HG03520 (cell line): ENCODE data around the gene MYOM3.

ENCODE experiments used
- ATAC-seq: cut with Tn5 transposase; IDR thresholded peaks from one replicate; pipeline ENCODE4 v1.9.1; 2021; ENCODE audit warnings: mild to moderate bottlenecking, moderate library complexity; ENCODE audit not compliant: unreplicated experiment

The MYOM3 gene

DNA sequence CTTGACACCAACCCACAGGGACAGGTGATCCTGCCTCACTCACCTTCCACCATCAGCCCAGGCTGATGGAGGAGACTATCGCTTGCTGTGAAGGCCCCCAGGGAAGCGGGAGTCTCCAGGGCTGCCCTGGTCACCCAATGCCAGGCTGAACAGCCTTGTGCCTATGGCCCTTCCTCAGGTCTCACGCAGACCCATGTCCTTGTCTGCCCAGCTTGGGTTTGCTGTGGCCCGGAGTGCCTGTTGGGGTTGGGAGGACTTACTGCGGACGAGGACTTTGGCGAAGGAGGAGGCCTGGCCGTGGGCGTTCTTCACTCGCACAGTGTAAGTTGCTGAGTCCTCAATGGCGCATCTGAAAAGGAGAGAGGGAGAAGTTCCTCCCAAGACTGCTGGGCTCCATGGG, 14.3 kb downstream of the MYOM3 start:
- ATAC-seq: no peak

DNA sequence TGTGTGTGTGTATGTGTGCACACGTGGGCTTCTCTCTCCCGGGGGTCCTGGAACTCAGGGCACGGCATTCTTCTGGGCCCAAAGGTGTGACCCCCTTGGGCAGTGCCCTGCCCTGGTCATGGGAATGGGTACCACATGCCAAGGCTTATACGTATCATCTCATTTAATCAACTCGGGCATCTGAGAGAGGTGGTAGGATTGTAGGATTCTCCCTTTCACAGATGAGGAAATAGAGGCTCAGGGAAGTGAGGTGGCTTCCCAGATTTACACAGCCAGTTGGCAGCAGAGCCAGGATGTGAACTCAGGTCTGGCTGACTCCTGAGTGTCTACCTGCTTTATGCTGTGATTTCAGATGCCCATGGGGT, 15.2 kb downstream of the MYOM3 start:
- ATAC-seq: no peak

DNA sequence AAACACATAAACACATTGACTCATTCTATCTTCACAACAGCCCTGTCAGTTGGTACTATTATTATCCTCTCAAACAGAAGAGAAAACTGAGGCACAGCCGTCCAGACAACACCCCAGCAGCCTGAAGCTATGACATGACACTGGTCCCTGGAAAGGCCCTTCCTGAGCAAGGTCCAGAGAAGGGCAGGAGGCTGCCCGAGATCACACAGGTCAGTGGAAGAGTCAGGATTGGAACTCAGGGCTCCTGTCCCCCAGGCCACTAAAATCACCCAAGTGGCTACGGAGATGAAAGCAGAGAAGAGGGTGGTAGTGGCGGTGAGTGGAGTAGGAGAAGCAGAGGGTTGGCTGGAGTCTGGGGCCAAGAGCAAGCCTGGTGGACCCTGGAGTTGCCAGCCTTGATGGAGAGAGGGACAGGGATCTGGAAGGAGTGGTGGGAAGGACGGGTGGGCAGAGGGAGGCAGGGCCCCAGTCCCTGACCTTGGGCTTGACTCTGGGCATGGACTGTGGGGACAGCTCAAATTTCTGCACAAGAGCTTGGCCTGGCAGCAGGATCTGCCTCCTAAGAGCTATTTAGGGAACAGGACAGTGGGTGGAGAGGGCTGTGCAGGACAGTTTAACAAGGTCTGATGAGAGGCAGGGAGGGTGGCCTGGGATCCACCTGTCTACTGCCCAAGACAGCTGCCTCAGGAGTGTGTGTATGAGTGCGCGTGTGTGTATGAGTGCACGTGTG, 15.8 kb downstream of the MYOM3 start:
- no peak for ATAC-seq

DNA sequence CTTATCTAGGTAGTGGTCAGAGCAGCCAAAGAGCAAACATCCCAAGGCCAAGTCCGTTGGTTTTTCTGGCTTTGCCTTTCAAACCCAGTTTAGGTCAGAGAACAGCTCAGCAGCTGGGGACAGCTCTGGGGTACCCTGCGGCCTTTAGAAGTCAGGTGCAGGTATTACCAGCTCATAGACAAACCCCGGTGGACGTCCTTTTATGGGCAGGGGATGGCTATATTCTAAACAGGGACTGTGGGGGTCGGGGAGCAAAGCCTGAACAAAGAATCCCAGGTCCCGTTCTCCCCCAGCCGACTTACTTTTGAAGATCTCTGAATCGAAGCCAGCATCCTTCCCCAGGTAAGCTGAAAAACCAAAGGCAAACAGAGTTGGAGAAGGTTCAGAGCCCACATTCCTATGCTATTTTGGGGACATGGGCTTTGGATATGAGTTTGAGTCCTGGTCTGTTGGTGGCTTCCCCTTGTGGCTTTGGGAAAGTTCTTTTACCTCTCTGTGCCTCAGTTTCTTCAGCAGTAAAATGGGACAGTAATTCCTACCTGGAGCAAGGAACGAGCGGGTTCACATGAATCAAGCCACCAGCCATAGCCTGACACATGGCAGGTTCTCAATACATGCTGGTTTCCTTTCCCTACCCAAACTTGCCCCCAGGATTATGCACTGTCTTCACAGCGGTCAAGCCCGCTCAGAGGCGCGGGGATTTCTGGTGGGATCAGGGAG, 16.6 kb downstream of the MYOM3 start:
- no peak for ATAC-seq

DNA sequence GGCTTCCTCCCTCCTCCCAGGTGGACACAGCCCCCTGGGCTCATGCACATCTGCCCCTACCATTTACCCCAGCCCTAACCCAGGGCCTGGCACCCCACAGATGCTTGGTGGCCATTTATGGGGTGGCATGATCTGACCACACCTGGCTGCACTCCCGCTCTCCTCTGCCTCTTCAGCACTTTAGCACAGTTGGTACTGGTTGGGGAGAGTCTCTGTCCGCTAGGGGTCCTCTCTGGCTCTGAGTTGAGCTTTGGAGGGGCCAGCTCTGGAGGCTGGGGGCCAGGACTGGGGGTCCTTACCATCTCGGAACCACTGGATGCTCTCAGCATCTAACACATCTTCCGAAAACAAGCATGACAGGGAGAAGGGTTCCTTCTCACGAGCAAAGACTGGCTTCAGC, 17.4 kb downstream of the MYOM3 start:
- no peak for ATAC-seq

DNA sequence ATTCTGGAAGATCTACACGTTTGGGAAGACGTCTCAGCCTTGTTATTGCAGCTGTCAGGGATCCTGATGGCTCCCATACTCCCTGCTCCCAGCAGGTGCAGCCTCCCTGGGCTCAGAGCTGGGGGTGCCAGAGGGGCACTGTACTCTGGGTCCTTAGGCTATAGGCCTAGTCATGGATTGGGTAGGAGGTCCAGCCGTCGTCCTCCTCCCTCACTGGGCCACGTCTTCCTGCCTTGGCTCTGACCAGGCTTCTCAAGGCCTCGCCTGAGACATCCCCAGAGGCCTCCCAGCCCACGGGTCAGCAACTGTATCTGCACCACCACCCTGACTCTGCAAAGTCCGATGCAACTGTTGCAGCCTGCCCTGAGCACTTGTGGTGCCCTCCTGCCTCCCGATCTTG, 18.2 kb downstream of the MYOM3 start:
- no peak for ATAC-seq

DNA sequence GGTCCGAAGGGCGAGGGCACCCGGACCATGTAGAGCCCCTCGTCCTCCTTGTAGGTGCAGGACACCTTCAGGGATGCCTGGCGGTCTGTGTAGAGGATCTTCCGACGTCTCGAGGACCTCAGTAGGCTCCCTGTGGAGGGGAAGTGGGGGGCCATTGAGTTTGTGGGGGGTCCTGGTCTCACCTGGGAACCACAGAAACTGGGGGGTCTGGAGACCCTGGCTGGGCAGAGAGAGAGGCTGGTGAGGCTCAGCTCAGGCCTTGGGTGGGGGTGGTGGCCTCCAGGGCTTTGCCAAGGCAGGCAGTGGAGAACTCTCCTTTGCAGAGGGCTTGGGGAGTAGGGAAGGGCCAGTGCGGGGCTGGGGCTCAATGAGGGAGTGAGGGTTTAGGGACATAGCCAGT, 19.0 kb downstream of the MYOM3 start:
- ATAC-seq: no peak

DNA sequence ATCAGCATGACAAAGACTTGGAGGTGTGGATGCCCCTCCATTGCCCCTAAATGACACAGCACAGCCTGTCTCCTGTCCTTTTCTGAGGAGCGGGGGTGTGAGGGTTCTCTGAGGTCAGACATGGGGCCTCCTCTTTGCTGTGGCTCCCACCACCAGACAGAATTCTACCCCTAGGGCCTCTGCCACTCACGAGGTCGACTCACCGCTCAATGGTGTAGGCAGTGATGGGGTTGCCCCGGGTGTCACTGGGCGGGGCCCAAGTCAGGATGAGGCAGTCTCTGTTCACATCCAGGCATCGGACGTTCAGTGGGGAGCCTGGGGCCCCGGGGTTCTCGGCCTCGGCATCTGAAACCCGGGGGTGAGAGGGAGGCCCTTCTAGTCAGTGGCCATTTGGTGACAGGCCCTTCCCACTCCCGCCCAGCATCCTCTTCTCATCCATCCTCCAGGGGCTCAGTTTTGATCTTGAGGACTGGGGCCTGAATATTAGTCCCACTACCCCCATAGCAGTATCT, 19.9 kb downstream of the MYOM3 start:
- ATAC-seq: no peak

DNA sequence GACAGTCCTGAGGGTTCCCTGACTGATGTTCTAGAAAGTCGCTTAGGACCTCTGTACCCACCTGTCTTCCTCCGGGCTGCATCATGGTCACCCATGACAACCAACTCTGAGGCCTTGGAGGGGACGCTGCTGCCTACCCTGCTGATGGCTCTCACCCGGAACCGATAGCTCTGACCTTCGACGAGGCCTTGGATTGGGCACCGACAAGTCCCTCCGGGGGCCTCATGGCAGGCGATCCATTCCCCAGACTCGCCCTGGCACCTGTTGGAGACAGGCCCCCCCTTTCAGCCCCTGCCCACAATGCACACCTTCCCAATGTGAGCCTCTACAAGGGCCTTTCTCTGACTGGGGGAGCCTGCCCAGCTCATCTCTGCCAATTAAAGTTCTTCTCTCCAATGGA, 21.2 kb downstream of the MYOM3 start:
- ATAC-seq: no peak

DNA sequence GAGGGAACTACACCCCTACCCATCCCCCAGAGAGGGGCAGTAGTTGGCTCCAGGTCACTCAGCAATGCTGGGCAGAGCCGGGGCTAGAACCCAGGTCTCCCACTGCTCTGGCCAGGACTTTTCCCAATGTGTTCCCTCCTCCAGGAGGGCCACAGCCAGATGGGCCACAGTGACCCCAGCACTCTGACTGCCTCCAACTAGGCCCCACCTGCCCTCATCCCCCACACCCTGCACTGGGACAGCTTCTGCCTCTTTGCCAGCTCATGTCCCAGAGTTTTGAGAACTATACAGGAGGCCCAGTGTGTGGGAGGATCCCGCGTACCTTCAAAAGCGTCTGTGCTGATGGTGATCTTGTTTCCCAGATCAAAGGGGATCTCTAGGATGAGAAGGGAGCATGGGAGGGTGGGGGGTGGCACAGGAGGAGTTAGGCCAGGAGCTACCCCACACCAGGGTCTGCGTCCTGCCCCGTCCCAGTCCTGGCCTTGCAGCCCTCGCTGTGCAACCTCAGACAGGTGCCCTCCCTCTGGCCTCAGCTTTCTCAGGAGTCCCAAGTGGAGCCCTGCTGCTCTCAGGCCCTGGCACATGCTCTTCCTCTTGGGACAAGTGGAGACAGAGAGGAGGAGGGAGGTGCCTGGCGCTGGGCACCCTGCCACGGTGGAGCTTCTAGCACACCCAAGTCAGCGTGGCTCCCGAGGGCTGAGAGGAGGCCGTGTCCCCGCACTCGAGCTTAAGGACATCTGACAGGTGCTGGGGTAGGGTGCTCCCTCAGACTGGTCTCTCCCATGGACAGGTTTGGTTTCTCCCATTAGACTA, 22.0 kb downstream of the MYOM3 start:
- no peak for ATAC-seq

DNA sequence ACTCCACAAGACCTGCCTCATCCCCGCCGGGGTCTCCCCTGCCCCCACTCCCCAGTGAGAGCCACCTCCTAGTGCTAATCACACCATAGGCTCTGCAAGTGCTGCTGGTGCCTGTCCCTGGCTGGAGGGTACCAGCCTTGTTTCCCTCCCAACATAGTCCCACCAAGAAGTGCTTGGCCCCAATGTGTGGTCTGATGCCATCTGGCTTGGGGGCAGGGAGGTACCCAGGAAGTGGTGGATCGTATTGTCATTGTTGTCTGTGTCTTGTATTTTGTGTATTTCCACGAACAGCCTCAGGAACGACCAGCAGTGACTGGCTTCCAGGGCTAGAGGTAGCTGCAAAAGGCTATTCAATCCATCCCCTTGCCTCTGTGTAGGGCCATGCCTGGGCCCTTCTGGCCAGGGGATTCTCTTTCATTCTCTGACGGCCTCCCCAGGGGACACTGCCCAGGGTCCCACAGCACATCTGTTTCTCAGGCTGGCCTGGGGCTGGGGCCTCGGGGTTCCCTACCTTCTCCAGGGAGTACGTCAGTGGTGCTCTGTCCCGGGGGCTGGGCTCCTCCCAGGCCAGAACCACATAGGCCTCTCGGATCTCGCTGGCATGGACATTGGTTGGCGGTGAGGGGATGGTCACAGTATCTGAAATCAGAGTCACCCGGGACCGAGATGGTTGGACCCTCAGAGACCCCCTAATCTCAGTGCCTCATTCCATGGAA, 22.8 kb downstream of the MYOM3 start:
- ATAC-seq: no peak

DNA sequence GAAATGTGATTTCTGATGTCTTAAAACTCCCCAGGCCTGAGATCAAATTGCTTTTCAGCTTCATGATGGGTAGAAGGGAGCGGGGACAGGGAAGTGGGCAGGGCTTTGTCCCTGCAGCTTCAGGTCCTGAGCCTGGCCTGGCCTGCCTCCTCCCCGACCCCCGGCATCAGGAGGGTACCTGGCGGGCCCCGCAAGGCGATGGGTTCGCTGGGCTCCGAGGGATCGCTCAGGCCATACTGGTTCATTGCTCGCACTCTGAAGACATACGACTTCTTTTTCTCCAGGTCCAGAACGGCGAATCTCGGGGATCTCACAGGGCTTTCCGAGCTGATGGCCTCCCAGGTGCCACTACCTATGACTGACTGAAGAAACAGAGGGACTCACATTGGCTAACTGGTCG, 25.5 kb downstream of the MYOM3 start:
- no peak for ATAC-seq

DNA sequence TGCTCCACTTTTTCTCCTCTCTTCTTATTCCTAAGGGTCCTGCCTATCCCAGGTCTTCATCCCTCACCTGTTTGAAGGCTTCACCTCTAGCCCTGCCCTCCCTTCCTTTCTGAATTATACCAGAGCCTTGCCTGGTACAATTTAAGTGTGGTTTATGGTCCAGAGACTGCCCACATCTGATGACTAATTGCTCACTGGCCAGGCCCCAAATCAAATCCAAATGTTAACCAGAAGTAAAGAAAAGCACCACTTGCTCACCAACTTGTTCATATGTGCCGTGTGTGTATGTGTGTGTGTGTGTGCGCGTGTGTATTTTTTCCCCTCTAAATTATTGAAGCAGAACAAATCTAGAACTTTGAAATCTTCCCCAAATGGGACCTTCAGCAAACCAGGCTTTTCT, 26.4 kb downstream of the MYOM3 start:
- ATAC-seq: no peak

DNA sequence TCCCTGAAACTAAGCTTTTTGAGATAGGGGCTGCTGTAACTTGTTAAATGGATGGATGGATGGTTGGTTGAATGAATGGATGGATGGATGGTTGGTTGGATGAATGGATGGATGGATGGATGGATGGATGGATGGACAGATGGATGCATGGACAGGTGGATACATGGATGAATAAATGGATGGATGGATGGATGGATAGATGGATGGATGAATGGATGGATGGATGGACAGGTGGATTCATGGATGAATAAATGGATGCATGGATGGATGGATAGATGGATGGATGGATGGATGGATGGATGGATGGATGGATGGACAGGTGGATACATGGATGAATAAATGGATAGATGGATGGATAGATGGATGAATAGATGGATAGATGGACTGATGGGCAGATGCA, 26.9 kb downstream of the MYOM3 start:
- ATAC-seq: no peak

DNA sequence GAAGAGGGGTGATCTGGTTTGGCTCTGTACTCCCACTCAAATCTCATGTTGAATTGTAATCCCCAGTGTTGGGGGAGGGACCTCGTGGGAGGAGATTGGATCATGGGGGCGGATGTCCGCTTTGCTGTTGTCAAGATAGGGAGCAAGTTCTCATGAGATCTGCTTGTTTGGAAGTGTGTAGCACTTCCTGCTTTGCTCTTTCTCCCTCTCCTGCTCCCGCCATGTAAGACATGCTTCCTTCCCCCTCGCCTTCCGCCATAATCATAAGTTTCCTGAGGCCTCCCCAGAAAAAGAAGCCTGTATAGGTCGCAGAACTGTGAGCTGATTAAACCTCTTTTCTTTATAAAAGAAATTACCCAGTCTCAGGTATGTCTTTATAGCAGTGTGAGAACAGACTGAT, 27.9 kb downstream of the MYOM3 start:
- ATAC-seq: no peak

DNA sequence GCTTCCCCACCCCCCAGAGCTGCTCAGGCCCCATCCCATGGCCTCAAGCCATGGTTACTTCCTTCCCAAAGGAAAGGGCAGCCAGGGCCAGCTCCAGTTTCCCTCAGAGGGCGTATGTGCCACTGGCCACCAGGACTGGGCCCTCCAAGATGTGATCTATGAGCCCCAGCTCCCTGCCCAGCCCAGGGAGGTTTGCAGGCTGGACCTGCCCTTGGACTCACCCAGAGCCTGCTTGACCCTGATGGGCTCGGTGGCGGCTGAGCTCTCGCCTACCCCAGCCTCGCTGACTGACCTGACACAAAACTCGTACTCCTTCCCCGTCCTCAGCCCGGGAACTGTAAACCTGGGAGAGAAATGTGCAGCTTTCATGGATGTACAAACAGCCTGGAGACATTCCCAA, 29.6 kb downstream of the MYOM3 start:
- ATAC-seq: no peak

DNA sequence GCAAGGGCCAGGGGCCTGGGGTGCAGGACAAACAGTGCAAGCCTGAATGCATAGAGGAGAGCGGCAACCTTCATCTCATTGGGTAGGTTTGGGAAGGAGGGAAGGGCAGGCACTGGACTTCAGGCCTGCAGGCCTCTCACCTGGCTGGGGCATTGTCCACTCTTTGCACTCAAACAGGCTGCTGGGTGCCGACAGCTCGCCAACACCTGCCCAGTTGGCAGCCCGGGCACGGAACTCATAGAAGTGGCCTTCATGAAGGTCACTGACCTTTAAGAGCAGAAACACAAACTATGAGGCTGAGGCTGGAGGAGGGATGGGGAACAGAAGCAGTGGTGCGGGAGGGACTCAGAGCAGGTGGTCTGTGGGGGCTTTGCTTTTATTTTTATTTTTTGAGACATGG, 30.7 kb downstream of the MYOM3 start:
- no peak for ATAC-seq

DNA sequence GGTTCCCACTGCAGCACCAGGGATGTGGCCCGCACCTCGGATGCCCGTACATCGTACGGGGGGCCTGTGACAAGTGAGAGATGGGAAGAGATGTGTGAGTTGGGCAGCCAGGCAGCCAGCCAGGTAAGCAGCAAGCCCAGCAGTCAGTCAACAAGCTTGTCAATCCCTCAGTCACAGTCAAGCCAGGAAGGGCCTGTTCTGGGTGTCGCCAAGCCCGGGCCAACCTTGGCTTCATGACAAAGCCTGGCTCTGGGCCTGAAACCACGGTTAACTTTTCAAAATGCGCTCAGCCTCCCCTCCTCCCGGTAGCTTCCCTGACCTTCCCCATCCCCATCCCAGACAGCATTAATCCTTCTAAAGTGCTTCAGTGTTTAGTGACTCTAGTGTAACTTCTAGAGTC, 31.8 kb downstream of the MYOM3 start:
- no peak for ATAC-seq

DNA sequence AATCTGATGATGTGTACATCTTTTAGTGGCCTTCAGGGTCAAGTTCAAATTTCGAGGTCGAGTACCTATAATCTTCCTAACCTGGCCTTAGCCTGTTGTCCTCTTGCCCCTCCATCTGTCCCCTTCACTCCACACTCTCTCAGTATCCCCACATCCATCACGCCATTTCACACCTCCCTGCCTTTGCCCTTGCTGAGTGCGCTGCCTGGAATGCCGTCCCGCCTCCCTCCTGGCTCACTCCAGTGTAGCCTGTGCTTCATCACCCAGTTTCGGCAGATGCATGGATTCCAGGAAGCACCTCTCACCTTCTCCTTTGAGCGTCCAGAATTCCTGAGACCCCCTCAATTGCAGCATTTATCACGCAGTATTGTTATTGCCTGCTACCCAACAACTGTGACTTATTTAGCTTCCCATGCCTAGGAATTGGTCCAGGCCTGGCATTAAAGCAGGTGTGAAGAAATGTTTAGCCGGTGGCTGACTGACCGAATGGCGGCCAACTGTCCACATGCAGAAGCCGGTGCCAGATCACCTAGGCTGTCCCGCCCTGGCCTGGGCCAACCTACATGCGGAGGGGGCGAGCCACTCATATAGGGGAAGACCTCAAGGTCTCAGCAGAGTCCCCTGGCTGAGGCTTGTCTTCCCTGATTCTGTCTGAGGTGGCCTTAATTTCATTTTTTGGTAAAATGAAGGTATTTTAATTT, 34.5 kb downstream of the MYOM3 start:
- no peak for ATAC-seq

DNA sequence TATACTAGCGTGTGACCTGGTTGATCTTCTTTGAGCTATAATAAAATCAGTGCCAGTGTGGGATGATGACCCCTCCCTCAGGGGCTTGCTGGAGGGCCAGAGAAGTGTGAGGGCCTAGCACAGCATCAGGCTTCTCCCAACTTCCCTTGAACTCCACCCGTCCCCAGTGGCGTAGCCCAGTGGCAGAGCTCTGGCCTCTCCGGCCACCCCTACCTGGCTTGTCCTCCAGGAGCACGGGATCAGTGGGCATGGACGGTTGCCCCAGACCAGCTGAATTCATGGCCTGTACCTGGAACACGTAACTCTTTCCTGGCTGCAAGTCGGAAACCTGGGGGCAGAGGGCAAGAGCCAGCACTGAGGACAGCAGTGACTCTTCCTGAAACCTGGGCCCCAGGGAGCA, 36.0 kb downstream of the MYOM3 start:
- no peak for ATAC-seq

DNA sequence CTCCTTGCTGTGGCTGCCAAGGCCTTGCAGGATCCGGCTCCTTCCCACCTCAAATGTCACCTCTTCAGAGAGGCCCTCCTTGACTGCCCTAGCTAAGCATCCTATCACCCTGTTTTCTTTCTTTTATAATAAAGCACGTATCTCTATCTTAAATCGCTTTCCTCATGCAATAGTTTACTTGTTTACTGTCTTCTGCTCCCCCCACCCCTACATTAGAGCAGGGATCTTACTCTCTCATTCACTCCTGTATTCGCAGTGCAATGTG, 36.4 kb downstream of the MYOM3 start:
- no peak for ATAC-seq
